T1000 (cell line): Measurements from ENCODE around the gene TCF4.

Source experiments
- DNase-seq: peaks from one replicate; lab custom pipeline; 2025; ENCODE audit warnings: mixed read lengths; lab: John Stamatoyannopoulos, UW

The TCF4 gene

DNA sequence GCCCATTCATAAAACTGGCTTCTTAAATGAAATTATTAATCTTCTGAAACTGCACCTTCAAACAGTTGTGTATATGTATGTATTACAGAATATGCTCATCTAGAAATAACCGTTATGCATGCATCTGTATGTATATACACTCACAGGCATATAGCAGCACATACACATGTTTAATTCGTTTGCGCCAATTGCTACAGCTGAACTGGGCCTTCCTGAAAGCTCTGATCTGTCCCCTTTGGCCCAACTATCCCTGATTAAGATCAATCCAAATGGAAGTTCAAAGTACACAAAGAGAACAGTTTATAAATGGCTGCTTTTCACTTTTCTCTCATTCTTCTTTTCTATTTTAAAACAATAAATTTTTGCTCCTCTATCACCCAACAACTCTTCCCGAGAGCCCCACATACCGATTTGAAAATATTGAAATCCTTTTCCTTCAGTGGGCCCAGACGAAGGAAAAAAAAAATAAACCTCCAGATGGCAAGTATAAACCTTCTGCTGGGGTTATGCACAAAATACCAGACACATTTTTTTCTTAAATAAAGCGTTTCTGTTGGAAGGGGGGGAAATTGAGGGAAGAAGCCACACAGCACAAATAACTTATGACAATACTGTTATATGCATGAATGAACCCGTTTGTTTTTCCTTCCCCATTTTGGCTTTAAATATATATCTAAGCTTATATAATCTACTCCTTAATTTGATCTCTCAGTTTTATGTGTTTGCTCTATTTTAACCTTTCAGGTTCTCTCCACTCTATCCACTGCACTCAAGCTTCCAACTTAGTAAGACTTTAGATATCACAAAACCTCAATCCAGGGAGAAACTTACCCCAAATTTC, 267.3 kb downstream of the TCF4 start:
- DNase-seq = no peak

DNA sequence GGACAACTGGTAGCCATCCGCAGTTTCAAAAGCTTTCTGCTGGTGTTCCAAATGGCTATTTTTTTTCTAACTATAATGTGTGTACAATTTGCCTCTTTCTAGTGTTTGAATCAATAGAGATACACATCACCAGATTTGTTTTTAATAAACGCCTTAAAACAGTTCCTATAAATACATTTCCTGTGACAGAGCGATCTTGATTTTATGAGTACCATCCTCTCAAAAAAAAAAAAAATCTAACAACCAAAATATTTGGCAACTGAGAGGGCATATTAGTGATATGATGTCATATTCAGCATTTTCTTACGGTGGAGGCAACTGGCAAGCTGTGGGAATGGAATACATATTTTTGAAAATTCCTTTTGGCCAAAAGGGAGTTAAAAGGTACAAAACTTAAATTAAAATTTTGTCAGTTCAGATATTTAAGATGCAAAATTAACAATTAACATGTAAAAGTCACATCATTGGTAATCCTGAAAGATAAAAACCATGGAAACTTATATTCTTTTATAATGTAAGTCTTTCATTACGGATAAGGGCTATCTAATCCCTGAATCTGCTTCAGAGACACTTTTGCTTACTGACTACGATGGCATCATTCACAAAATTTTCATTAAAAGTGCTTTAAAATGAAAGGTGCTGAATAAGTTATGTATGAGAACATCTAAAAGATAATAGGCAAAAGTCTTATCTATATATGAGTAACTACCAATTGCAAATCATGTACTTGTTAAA, 268.4 kb downstream of the TCF4 start:
- DNase-seq = no peak

GRCh38 chr18:55318951-55319441, 269.0 kb downstream of the TCF4 start:
- no peak for DNase-seq

- DNase-seq = no peak
Measured at GRCh38 chr18:55317864-55318263, 270.1 kb downstream of the TCF4 start.

DNA sequence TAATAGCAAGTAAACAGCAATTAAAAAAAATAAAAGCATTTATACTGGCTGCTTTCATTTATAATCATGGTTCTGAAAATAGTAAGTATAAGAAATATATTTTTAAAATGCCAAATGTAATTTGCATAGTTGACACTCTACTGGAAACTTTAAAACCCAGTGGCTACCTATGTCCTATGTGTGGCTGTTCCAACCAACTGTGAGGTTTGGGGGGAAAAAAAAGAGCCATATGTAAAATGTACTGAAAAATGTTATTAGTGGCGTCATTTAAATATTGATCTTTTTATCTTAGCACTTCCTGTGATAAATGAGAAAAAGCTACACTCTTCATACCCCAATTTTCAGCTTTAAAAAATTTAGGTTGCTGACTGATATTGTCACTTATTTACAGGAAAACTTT, 270.7 kb downstream of the TCF4 start:
- DNase-seq = no peak

DNA sequence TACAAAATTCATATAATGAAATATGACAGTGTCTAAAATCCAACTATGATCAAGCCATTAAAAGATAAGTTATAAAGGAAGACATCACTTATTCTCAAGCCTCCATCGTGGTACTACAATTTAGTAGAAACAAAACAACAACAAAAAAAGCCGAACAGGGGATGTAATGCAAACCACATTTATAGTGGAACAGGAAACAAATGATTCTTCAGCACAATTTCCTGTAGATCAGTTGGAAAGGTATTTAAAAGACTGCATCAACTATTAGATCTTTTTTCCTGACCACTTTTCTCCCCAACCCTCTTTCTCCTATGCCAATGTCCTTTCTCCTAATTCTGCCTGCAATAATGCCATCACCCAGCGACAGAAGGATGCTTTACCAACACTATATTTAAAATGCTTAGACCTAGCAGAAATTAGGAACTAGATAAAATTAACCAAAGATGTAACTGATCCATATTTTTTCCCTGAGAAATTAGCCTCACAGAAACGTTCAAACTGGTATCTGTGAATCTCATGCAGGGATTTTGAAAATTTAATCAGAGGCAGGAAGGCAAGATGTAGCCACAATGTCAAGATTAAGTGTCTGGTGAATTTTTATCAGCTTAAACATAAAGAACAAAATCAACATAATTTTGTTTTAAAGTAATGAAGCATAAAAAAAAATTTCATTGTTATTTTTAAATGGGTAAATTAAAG, 271.4 kb downstream of the TCF4 start:
- no peak for DNase-seq

- DNase-seq = no peak
Measured at GRCh38 chr18:55314615-55315237, 273.3 kb downstream of the TCF4 start.

DNA sequence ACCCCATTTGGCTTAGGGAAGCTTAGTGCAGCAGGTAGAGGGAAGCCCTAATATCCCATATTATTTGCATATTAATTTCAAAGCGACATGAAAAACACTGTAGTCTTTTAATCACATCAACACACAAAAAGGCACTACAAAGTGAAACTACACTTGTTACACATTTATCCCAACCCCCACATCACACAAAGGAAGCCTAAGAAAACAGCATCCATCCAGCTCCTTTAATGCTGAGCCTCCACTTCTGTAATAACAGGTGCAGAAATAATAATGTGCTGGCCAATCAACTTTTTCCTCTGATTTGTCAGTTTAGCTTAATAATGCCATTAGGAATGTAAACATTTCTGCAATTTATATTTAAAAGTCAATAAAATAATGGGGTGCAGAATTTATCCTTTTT, 274.0 kb downstream of the TCF4 start:
- no peak for DNase-seq

DNA sequence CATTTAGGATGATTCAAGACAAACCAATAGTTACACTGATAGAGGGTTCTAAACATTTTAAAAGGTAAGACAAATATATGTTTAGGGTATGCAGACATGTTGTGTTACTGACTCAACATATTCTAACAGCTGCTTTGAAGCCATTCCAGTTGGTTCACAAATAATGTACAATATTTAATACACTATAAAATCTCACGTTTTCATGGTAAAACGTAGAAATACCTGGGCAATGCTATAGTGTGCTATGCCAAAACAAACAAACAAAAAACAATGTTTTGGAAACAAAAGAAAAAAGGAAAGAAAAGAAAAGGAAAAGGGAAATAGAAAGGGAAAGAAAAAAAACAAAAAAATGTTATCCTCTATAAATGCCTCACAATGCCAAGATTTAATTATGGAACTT, 277.1 kb downstream of the TCF4 start:
- DNase-seq = no peak

GRCh38 chr18:55310044-55310676, 277.8 kb downstream of the TCF4 start:
- no peak for DNase-seq

GRCh38 chr18:55309249-55309648, 278.7 kb downstream of the TCF4 start:
- DNase-seq = no peak

- DNase-seq = no peak
Measured at GRCh38 chr18:55307505-55307904, 280.5 kb downstream of the TCF4 start.

DNA sequence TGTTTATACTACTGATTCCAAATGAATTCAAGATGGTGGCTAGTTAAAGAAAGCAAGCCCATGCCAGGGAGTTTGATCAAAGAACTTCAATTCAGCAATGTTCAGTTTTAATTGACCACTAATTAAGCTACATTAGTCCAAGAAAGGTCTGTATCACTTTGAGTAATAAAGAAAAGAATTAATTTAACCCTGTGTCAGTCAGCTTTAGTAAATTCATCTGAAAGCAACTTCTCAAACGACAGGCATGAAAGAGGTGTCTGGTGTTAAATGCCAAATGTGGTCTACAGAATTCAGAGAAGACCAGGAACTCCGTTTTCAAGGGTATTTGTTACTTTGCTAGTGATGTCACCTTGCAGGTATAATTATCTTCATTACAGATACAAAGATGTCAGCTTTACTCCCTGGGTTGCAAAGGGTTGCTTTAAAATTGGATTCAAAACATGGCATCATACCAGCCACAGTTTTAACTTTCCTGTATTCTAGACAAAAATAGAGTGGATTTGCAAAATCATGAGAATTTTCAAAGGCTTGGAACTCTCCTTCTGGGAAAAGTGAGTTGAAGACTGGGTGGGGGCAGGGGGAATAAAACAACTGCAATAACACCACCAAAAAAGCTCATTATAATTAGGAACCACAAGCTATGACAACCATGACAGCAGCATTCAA, 281.5 kb downstream of the TCF4 start:
- no peak for DNase-seq

GRCh38 chr18:55302167-55302833, 285.7 kb downstream of the TCF4 start:
- DNase-seq = no peak

DNA sequence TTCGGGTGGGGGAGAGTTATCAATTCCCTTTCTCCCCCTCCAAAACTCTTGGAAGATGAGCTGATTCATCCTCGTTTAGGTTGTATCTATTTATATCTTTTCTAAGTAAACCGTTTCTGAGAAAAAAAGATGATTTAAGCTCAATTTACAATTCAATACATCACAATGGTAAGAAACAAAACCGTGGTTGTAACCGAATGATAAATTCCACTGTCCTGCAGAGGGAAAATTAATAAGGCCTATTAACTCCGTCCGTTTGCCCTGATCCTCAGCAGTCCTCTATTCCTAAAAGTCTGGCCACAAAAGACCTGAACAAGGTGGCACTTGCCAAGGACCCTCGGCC, 286.2 kb downstream of the TCF4 start:
- no peak for DNase-seq

- no peak for DNase-seq
Measured at GRCh38 chr18:55300936-55301531, 287.0 kb downstream of the TCF4 start.

- DNase-seq = no peak
Measured at GRCh38 chr18:55300421-55300935, 287.5 kb downstream of the TCF4 start.

- no peak for DNase-seq
Measured at GRCh38 chr18:55296778-55297177, 291.2 kb downstream of the TCF4 start.

- no peak for DNase-seq
Measured at GRCh38 chr18:55296115-55296514, 291.9 kb downstream of the TCF4 start.

GRCh38 chr18:55290898-55291297, 297.1 kb downstream of the TCF4 start:
- DNase-seq = no peak
